Stimulated activated CD4-positive, alpha-beta T cell treated with anti-CD3 and anti-CD28 coated beads, Interleukin-1b, Interleukin-23, amount 100 ng/mL, for 4 hours (primary cell): ENCODE results near the gene CACNA1C.

Source experiments
- DNase-seq, 2 donors: peaks; one replicate each; pipeline ENCODE4 v3.0.0-alpha.2; 2020; ENCODE audit warnings: low read depth in 2 of 2

Gene CACNA1C

GRCh38 chr12:2256915-2257314 lies 204.1 kb downstream of the CACNA1C start:
- no peak for DNase-seq

DNA sequence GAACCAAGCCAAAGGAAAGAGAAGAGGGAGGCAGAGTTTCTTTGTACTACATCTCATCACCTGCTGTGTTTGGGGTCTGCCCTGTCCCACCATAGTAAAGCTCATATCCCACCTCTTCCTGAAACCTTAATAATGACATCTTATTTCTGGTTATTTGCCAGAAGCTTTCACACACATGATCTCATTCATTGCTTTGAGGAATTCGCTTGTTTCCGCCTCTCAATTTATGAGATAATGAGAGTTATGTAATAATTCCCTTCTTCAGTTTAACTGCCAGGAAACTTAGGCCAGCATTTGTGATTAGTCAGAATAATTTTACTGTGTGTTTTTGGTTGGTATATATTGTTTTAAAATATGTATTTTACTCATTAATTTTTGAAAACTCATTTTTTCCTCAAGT lies 205.2 kb downstream of the CACNA1C start:
- no peak for DNase-seq

DNA sequence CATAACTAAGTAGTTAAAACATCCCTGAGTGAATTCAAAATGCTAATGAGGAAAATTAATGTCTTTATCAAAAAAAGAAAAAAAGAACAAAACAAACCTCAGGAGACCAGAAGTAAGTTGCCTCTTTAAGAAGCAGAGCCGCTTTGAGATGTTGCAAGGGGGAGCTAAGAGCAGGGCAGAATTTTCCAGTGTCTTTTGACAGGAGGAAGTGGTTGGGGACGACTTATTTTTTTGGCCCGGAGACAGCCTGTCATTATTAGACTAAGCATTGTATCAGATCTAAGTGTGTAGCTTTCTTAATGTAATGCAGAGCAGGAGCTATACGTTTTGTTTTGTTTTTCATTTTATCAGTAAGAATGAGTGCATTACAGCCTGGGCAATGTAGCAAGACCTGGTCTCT lies 206.6 kb downstream of the CACNA1C start:
- no peak for DNase-seq

DNA sequence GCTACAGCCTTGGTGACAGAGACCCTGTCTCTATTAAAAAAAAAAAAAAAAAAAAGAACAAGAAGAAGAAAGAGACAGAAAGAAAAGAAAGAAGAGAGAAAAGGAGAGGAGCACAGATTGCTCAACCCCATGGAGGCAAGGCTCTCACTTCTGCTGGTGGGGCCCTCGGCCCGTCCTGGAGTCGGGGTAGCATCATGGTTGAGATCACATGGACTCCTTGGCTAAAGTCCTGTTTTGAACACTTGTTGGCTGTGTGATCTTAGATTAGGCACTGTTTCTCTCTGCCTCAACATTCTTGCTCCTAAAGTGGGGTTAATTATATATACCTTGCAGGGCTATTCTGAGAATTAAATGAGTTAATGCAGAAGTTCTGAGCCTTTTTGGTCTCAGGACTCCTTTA lies 207.7 kb downstream of the CACNA1C start:
- DNase-seq: no peak

DNA sequence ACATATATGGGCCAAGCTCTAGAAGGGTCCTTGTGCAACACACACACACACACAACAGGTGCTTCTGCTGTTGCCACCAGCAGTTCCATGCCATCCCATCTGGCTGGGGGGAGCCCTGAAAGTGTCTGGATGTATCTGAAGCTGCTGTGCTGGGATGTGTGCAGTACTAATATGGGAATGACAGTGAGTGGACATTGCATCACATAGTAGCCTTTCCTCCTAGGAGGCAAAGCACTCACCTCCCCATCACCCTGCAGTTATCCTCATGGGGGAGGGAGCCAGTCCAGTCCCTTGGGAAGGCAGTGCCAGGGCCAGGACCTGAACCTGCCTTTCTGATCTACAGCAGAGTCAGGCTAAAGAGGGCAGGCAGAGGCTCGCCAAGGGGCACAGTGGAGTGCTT lies 208.9 kb downstream of the CACNA1C start:
- no peak for DNase-seq

GRCh38 chr12:2262449-2262848 lies 209.7 kb downstream of the CACNA1C start:
- DNase-seq: no peak

DNA sequence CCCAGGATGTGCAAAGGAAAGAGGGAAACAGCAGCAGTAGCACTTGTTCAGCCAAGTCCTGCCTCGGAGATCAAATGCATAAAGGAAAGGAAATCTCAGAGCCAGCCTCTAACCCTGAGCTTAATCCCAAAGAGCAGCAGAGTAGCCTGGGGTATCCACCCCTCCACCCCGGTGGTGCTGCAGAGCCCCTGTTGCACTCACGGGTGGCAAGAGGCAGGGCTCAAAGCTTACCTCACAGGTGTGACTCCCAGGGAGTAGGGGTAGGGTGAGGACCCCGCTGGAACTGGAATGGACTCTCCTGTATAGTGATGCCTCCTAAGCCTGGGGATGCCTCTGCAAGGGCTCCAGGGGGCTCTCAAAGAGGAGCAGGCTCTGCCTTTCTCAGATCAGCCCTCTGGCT lies 211.1 kb downstream of the CACNA1C start:
- DNase-seq: no peak

- no peak for DNase-seq
These were observed 212.0 kb downstream of the CACNA1C start for GRCh38 chr12:2264651-2265232.

GRCh38 chr12:2265461-2266167 lies 212.8 kb downstream of the CACNA1C start:
- DNase-seq: no peak

GRCh38 chr12:2266666-2267620 lies 214.2 kb downstream of the CACNA1C start:
- DNase-seq: no peak

- no peak for DNase-seq
These were observed 215.1 kb downstream of the CACNA1C start for GRCh38 chr12:2267703-2268470.

GRCh38 chr12:2268471-2269286 lies 215.9 kb downstream of the CACNA1C start:
- DNase-seq: no peak

DNA sequence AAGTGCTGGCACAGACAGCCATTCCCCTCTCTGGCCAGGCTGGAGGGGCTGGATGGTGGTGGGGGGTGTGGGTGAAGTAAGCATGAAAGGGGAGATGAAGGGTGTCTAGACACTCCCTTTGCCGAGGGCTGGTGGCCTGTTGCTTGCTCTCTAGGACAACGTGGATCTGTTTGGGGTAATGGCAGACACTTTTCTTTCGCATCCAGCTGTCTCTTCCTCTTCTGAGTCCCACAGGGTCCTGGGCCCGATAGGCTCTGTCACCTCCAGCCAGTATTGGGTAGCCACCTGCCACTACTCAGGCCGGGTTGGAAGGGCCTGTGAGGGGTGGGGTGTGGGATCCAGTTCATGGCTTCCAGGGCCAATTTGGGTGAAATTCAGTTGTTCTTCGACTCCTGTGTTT lies 218.1 kb downstream of the CACNA1C start:
- no peak for DNase-seq

DNA sequence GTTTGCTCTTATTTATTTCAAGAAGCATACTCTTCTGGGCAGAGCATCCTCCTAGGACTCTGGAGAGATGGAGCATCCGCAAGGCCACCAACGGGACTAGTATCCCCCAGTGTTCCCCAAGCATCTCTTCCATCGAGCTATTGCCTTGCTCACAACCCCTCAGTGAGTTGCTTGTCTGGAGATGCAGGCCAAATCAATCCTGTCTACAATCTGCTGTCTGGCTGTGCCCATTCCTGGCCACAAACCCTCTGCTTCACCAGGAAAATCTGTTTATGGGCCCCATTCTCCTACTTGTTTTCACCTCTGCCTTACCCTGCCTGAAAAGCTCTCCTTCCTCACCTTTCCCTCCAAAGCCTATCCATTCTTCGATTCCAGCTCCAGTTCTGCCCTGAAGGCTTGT lies 219.2 kb downstream of the CACNA1C start:
- no peak for DNase-seq

- DNase-seq: no peak
These were observed 220.5 kb downstream of the CACNA1C start for GRCh38 chr12:2273288-2273687.

- DNase-seq: no peak
These were observed 221.0 kb downstream of the CACNA1C start for GRCh38 chr12:2273751-2274150.

DNA sequence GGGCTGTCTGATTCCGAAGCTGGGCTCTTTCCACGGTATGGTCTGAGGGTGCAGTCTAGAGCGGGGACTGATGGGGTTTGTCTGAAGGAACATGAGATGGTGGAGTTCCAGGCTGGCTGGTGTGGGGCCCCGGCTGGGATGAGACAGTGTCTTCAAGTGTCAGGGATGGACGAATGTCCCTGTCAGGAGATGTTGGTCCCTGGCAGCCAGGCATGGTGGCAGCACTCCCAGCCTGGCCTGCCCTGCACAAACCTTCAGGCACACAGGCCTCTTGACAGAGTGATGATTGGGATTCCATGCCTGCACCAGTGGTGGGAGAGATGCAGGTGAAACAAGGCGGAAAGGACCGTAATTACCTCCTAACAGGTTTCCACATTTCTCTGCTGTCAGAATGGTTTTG lies 221.9 kb downstream of the CACNA1C start:
- DNase-seq: no peak

GRCh38 chr12:2276288-2277033 lies 223.7 kb downstream of the CACNA1C start:
- DNase-seq: no peak

GRCh38 chr12:2277492-2278155 lies 224.8 kb downstream of the CACNA1C start:
- DNase-seq: no peak

- no peak for DNase-seq
These were observed 228.7 kb downstream of the CACNA1C start for GRCh38 chr12:2281446-2281845.
